PC-3 (cell line): ENCODE measurements around the gene NRDC.

Source experiments
- EZH2 ChIP-seq: fragments of 300-600 bp; sonication (generic); IDR thresholded peaks from one replicate; pipeline ENCODE4 v1.6.1; 2017; ENCODE audit warnings: antibody characterized with exemption, mild to moderate bottlenecking, low read length; ENCODE audit not compliant: unreplicated experiment
- EZH2phosphoT487 ChIP-seq: fragments of 300-600 bp; sonication (generic); IDR thresholded peaks from 2 replicates; pipeline ENCODE4 v1.6.1; 2018; ENCODE audit warnings: mild to moderate bottlenecking, antibody characterized with exemption, low read length, borderline replicate concordance
- TF ChIP-seq, protein P1 (sequence below): fragments of 300-600 bp; sonication (generic); conservative IDR thresholded peaks from 2 replicates; pipeline ENCODE4 v1.5.1; 2017; ENCODE audit warnings: antibody characterized with exemption, low read depth, mild to moderate bottlenecking, low read length

DNA sequence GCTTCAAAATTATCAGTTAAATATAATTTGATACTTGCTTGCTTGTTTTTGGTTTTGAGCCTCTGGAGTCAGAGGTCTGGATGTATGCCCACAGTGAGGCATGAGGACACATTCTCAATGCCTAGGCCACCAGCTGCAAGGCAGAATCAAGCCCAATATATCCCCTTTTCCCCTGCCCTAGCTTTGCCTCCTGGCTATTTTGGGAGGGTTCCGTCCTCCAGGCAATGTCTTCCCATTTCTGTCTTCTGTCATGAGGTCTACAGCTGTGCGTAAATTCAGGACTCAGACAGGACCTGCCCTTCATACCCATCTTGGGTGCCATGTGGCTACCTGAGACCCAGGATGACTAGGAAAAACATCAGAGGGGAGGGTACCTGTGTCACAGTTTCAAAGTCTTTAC is 19.2 kb downstream of the NRDC start:
- TF ChIP-seq EZH2 (no peak), EZH2phosphoT487 (no peak)
- TF ChIP-seq, protein P1, sequence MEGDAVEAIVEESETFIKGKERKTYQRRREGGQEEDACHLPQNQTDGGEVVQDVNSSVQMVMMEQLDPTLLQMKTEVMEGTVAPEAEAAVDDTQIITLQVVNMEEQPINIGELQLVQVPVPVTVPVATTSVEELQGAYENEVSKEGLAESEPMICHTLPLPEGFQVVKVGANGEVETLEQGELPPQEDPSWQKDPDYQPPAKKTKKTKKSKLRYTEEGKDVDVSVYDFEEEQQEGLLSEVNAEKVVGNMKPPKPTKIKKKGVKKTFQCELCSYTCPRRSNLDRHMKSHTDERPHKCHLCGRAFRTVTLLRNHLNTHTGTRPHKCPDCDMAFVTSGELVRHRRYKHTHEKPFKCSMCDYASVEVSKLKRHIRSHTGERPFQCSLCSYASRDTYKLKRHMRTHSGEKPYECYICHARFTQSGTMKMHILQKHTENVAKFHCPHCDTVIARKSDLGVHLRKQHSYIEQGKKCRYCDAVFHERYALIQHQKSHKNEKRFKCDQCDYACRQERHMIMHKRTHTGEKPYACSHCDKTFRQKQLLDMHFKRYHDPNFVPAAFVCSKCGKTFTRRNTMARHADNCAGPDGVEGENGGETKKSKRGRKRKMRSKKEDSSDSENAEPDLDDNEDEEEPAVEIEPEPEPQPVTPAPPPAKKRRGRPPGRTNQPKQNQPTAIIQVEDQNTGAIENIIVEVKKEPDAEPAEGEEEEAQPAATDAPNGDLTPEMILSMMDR: no peak
